SK-N-SH (cell line): Measurements from ENCODE around the gene IFNG. TPM values are rescaled to one million over a fixed set of nuclear protein-coding genes. Genes with fewer than 3 reads are reported as not detected.

Source experiments
- CTCF ChIA-PET: fragments of 300-600, 350-600 bp; formaldehyde crosslinking; extraction: SDS; loops from one replicate; lab custom pipeline; 2021; lab: Yijun Ruan, JAX
- POLR2A ChIA-PET: fragments of 350-600 bp; sonication (Branson Sonifier 250); formaldehyde crosslinking; extraction: SDS; loops from one replicate; lab custom pipeline; 2020; ENCODE audit warnings: antibody characterized with exemption, inconsistent platforms; lab: Yijun Ruan, JAX
- DNase-seq: peaks from one replicate; pipeline ENCODE4 v3.0.0; 2012
- H2AFZ ChIP-seq: fragments of 200-600 bp; sonication (generic); 2 replicates; pipeline ENCODE4 v1.8.1; 2016; ENCODE audit warnings: antibody characterized with exemption, mild to moderate bottlenecking, low read depth
- H3F3A ChIP-seq: fragments of 200-600 bp; sonication (generic); replicated peaks from 2 replicates; pipeline ENCODE3; 2016; ENCODE audit warnings: antibody characterized with exemption, mild to moderate bottlenecking; ENCODE audit not compliant: insufficient read depth
- H3K27ac ChIP-seq, 2 experiments: fragments of 200-500 bp in 1 of 2; fragments of 200-600 bp in 1 of 2; sonication (Bioruptor generic) in 1 of 2; sonication (generic), shearing (Covaris generic) in 1 of 2; 2 replicates each; pipeline versions ENCODE4 v1.5.1 to v1.6.1; 2014 to 2016; ENCODE audit warnings: low read depth in 2 of 2, inconsistent platforms in 1 of 2, low read length in 1 of 2, mild to moderate bottlenecking in 1 of 2, mixed read lengths in 1 of 2
- H3K27me3 ChIP-seq: fragments of 200-600 bp; sonication (generic), shearing (Covaris generic); 2 replicates; pipeline ENCODE4 v1.6.1; 2016; ENCODE audit warnings: mixed run types; ENCODE audit not compliant: insufficient read depth
- H3K36me3 ChIP-seq, 2 experiments: fragments of 200-500 bp in 1 of 2; fragments of 200-600 bp in 1 of 2; sonication (Bioruptor generic) in 1 of 2; sonication (generic) in 1 of 2; replicated peaks in 1 of 2; 2 replicates each; pipeline versions ENCODE3 to v1.5.1; 2014 to 2016; ENCODE audit warnings: low read length in 1 of 2, mild to moderate bottlenecking in 1 of 2; ENCODE audit not compliant: insufficient read depth in 2 of 2, control insufficient read depth in 1 of 2
- H3K4me1 ChIP-seq, 2 experiments: fragments of 200-500 bp in 1 of 2; fragments of 200-600 bp in 1 of 2; sonication (Bioruptor generic) in 1 of 2; sonication (generic), shearing (Covaris generic) in 1 of 2; 2 replicates each; pipeline versions ENCODE4 v1.5.1 to v1.6.1; 2014 to 2016; ENCODE audit warnings: low read depth in 1 of 2, low read length in 1 of 2, mixed run types in 1 of 2; ENCODE audit not compliant: insufficient read depth in 2 of 2, control insufficient read depth in 1 of 2
- H3K4me2 ChIP-seq: fragments of 200-600 bp; sonication (generic), shearing (Covaris generic); 2 replicates; pipeline ENCODE4 v1.6.1; 2017; ENCODE audit warnings: mixed run types
- H3K4me3 ChIP-seq, 2 experiments: fragments of 200-500 bp in 1 of 2; fragments of 200-600 bp in 1 of 2; sonication (Bioruptor generic) in 1 of 2; sonication (generic), shearing (Covaris generic) in 1 of 2; 2 replicates each; pipeline versions ENCODE4 v1.5.1 to v1.8.1; 2014 to 2016; ENCODE audit warnings: low read depth in 2 of 2, inconsistent platforms in 1 of 2, low read length in 1 of 2, mild to moderate bottlenecking in 1 of 2, mixed read lengths in 1 of 2, moderate library complexity in 1 of 2
- H3K79me2 ChIP-seq: fragments of 200-600 bp; sonication (generic); 2 replicates; pipeline ENCODE4 v1.8.1; 2017; ENCODE audit warnings: mild to moderate bottlenecking; ENCODE audit not compliant: insufficient read depth
- H3K9ac ChIP-seq: fragments of 200-600 bp; sonication (generic); 2 replicates; pipeline ENCODE4 v1.6.1; 2017; ENCODE audit warnings: mixed run types
- H3K9me2 ChIP-seq: fragments of 200-600 bp; sonication (generic); 2 replicates; pipeline ENCODE4 v1.6.1; 2017; ENCODE audit warnings: mixed run types
- H3K9me3 ChIP-seq: fragments of 200-600 bp; sonication (generic); 2 replicates; pipeline ENCODE4 v1.6.1; 2017; ENCODE audit warnings: mixed run types, mild to moderate bottlenecking, moderate library complexity
- H4K20me1 ChIP-seq: fragments of 200-600 bp; sonication (generic); 2 replicates; pipeline ENCODE4 v1.6.1; 2017; ENCODE audit warnings: mild to moderate bottlenecking, mixed run types; ENCODE audit not compliant: insufficient read depth
- CHD2 ChIP-seq: fragments of 150-350 bp; IDR thresholded peaks from 2 replicates; pipeline ENCODE4 v1.6.1; 2018; ENCODE audit warnings: low read length; ENCODE audit not compliant: partially characterized antibody
- EP300 ChIP-seq, 2 experiments: IDR thresholded peaks; 2 replicates each; pipeline versions ENCODE4 v1.4.0 to v1.6.1; 2012; ENCODE audit warnings: borderline replicate concordance in 1 of 2, low read depth in 1 of 2, low read length in 1 of 2
- FOSL2 ChIP-seq: IDR thresholded peaks from 2 replicates; pipeline ENCODE4 v1.4.0; 2012; ENCODE audit warnings: low read depth, mild to moderate bottlenecking, moderate library complexity, borderline replicate concordance
- GABPA ChIP-seq: IDR thresholded peaks from 2 replicates; pipeline ENCODE4 v1.4.0; 2012; ENCODE audit warnings: low read depth, mild to moderate bottlenecking
- GATA2 ChIP-seq: sonication (generic); formaldehyde crosslinking; IDR thresholded peaks from 2 replicates; pipeline ENCODE4 v1.5.0; 2020; ENCODE audit warnings: mild to moderate bottlenecking, missing genetic modification reagents
- IRF3 ChIP-seq: fragments of 150-350 bp; IDR thresholded peaks from 2 replicates; pipeline ENCODE4 v1.6.1; 2016; ENCODE audit warnings: mild to moderate bottlenecking, low read depth, low read length
- JUND ChIP-seq: IDR thresholded peaks from 2 replicates; pipeline ENCODE4 v1.4.0; 2012
- MAX ChIP-seq: IDR thresholded peaks from 2 replicates; pipeline ENCODE4 v1.4.0; 2012; ENCODE audit warnings: low read depth
- MXI1 ChIP-seq: IDR thresholded peaks from 2 replicates; pipeline ENCODE4 v1.6.1; 2012; ENCODE audit warnings: mild to moderate bottlenecking, low read depth, low read length, improper control_type of control experiment
- NRF1 ChIP-seq: IDR thresholded peaks from 2 replicates; pipeline ENCODE4 v1.6.1; 2012; ENCODE audit warnings: low read depth, mild to moderate bottlenecking, low read length
- PBX3 ChIP-seq: IDR thresholded peaks from 2 replicates; pipeline ENCODE4; 2012
- POLR2AphosphoS5 ChIP-seq: IDR thresholded peaks from 2 replicates; pipeline ENCODE4 v1.6.1; 2012; ENCODE audit warnings: low read depth, low read length
- RCOR1 ChIP-seq: fragments of 150-350 bp; IDR thresholded peaks from 2 replicates; pipeline ENCODE4 v1.6.1; 2017; ENCODE audit warnings: antibody characterized with exemption, low read length
- SMC3 ChIP-seq: IDR thresholded peaks from 2 replicates; pipeline ENCODE4 v1.6.1; 2012; ENCODE audit warnings: low read depth, low read length, improper control_type of control experiment
- WGBS: methylation state at CpG from one replicate; pipeline ENCODE4 v1.1.6; 2017; ENCODE audit warnings: low lambda C conversion rate; 5-methylcytosine and 5-hydroxymethylcytosine counted together
- polyA plus RNA-seq, 3 experiments: library from polyadenylated mRNA; depleted of rRNA; stranded (reverse); fragments of >200 nt; gene quantifications; 2 replicates each; pipeline ENCODE4 v1.2.3, GENCODE V29; 2012

The IFNG gene
- polyA plus RNA-seq, 1 of the 3 experiments (the other 2 are of a cell fraction): not detected

DNA sequence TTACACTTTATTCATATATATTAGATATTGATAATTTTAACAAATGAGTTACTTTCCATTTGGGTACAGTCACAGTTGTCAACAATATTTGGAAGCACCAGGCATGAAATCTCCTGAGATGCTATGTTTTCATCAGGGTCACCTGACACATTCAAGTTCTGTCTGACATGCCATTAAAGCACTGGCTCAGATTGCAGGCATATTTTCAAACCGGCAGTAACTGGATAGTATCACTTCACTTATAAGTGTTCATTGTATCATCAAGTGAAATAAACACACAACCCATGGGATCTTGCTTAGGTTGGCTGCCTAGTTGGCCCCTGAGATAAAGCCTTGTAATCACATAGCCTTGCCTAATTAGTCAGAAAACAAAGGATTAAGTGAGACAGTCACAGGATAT, 4.8 kb downstream of the IFNG start:
- no peak for TF ChIP-seq MXI1
- no peak for TF ChIP-seq GABPA
- no peak for TF ChIP-seq PBX3
- no peak for TF ChIP-seq MAX
- no peak for TF ChIP-seq SMC3
- no peak for TF ChIP-seq EP300 (IDR thresholded peaks at IDR 0.05; ENCODE audit: borderline replicate concordance in 1 of 2, low read depth in 1 of 2, low read length in 1 of 2)
- no peak for TF ChIP-seq JUND
- TF ChIP-seq POLR2AphosphoS5: no peak
- no peak for TF ChIP-seq GATA2 (CRISPR knock-in tag)
- TF ChIP-seq FOSL2: no peak
- Histone ChIP-seq H3K27me3 (peaks cover 9% of the 10 kb centered on the region; the same call in 1 of the 2 replicates), H3K27ac (no peak overlapping the region), H3K9me3 (no peaks in the 10 kb centered on the region), H3K4me3 (no peak overlapping the region), H3K4me2 (no peak overlapping the region), H3F3A (no peaks in the 10 kb centered on the region), H3K36me3 (no peaks in the 10 kb centered on the region), H3K9me2 (no peaks in the 10 kb centered on the region), H3K9ac (no peak overlapping the region), H3K79me2 (no peaks in the 10 kb centered on the region), H2AFZ (no peak overlapping the region), H4K20me1 (no peaks in the 10 kb centered on the region), H3K4me1 (no peaks in the 10 kb centered on the region)
- POLR2A ChIA-PET: no interaction called here
- WGBS: 0% methylated on average over 1 of the region's 1 CpG
- no peak for DNase-seq
- CTCF ChIA-PET: interaction anchor here (1.3 kb wide), 1 partner anchor 10 kb away, joined by 5 read pairs; no protein-coding TSS in a partner anchor

GRCh38 chr12:68148261-68148951, 11.1 kb downstream of the IFNG start:
- no peak for DNase-seq
- CTCF ChIA-PET: no interaction called here
- 36% methylated on average over 7 of the region's 7 CpGs for WGBS
- Histone ChIP-seq H3F3A (no peaks in the 10 kb centered on the region), H3K4me1 (no peaks in the 10 kb centered on the region), H3K9me3 (no peaks in the 10 kb centered on the region), H3K4me3 (no peak overlapping the region), H3K9ac (no peak overlapping the region), H3K36me3 (no peaks in the 10 kb centered on the region), H3K79me2 (no peaks in the 10 kb centered on the region), H3K9me2 (no peaks in the 10 kb centered on the region), H4K20me1 (no peaks in the 10 kb centered on the region), H3K4me2 (no peak overlapping the region), H3K27ac (no peak overlapping the region), H3K27me3 (peaks cover 13% of the 10 kb centered on the region; the same call in 1 of the 2 replicates), H2AFZ (no peak overlapping the region)
- no peak for TF ChIP-seq IRF3
- no peak for TF ChIP-seq GATA2 (CRISPR knock-in tag)
- no peak for TF ChIP-seq CHD2
- no peak for TF ChIP-seq NRF1
- TF ChIP-seq RCOR1: no peak
- POLR2A ChIA-PET: no interaction called here
